Endothelial cell of umbilical vein (primary cell): Measurements from ENCODE around the gene NPDC1. TPM values are rescaled to one million over a fixed set of nuclear protein-coding genes. Genes with fewer than 3 reads are reported as not detected.

Experiments used
- BruUV-seq: library from RNA; stranded (reverse); fragments of 400-500 nt; replicated peaks from 2 replicates; lab custom pipeline; 2021; lab: Mats Ljungman, UMichigan
- CTCF ChIA-PET: fragments of 300-600, 350-600 bp; sonication (Branson Sonifier 250); formaldehyde crosslinking; loops from one replicate; lab custom pipeline; 2021; ENCODE audit warnings: antibody characterized with exemption, inconsistent platforms; lab: Charles Lee
- POLR2A ChIA-PET: fragments of 300-600, 350-600 bp; sonication (Branson Sonifier 250); formaldehyde crosslinking; loops from one replicate; lab custom pipeline; 2021; ENCODE audit warnings: antibody characterized with exemption, inconsistent platforms; lab: Charles Lee
- DNase-seq: peaks from one replicate; pipeline ENCODE4 v3.0.0-alpha.2; 2011; ENCODE audit warnings: low read depth, low spot score
- FAIRE-seq: peaks from 2 replicates; lab custom pipeline; 2011; peaks lifted over from hg19 to GRCh38; lab: Jason Lieb, UNC
- H2AFZ ChIP-seq: 2 replicates; pipeline ENCODE4 v1.6.0; 2012; ENCODE audit warnings: low read depth, low read length, control low read depth, inconsistent platforms
- H3K27ac ChIP-seq: 2 replicates; pipeline ENCODE4 v1.5.1; 2011; ENCODE audit warnings: low read depth, mild to moderate bottlenecking, control low read depth, low read length, moderate library complexity; ENCODE audit not compliant: insufficient read depth
- H3K27me3 ChIP-seq, 2 experiments: 2 replicates each; pipeline versions ENCODE4 v1.6.0 to v1.6.1; 2011; ENCODE audit warnings: low read length in 2 of 2, mixed read lengths in 1 of 2; ENCODE audit not compliant: control insufficient read depth in 2 of 2, insufficient read depth in 2 of 2
- H3K36me3 ChIP-seq, 2 experiments: 2 replicates in 1 of 2; 3 replicates in 1 of 2; pipeline ENCODE4 v1.5.1; 2011; ENCODE audit warnings: low read length in 2 of 2, mild to moderate bottlenecking in 1 of 2, moderate library complexity in 1 of 2; ENCODE audit not compliant: control insufficient read depth in 2 of 2, insufficient read depth in 2 of 2; ENCODE audit errors: extremely low read depth in 1 of 2
- H3K4me1 ChIP-seq: 3 replicates; pipeline ENCODE4 v1.5.1; 2011; ENCODE audit warnings: mild to moderate bottlenecking, low read length; ENCODE audit not compliant: control insufficient read depth, insufficient read depth; ENCODE audit errors: extremely low read depth
- H3K4me2 ChIP-seq: 2 replicates; pipeline ENCODE4 v1.6.1; 2011; ENCODE audit warnings: low read length, control low read depth, mixed read lengths; ENCODE audit not compliant: insufficient read depth
- H3K4me3 ChIP-seq, 3 experiments: fragments of 200-600 bp in 1 of 3; sonication (generic), shearing (Covaris generic) in 1 of 3; replicated peaks in 1 of 3; 2 replicates each; pipeline ENCODE4 v1.5.1; 2011 to 2016; ENCODE audit warnings: control low read depth in 3 of 3, low read length in 3 of 3, mild to moderate bottlenecking in 2 of 3, inconsistent platforms in 1 of 3, low read depth in 1 of 3, moderate library complexity in 1 of 3; ENCODE audit not compliant: insufficient read depth in 1 of 3
- H3K79me2 ChIP-seq: 2 replicates; pipeline ENCODE4 v1.6.0; 2012; ENCODE audit warnings: low read length, inconsistent platforms; ENCODE audit not compliant: control insufficient read depth, insufficient read depth
- H3K9ac ChIP-seq: replicated peaks from 2 replicates; pipeline ENCODE3; 2011; ENCODE audit warnings: low read length, control low read depth; ENCODE audit not compliant: insufficient read depth; ENCODE audit errors: extremely low read depth
- H3K9me1 ChIP-seq: replicated peaks from 3 replicates; pipeline ENCODE4 v1.6.0; 2011; ENCODE audit warnings: mild to moderate bottlenecking, low read length; ENCODE audit not compliant: control insufficient read depth, insufficient read depth; ENCODE audit errors: extremely low read depth
- H3K9me3 ChIP-seq: replicated peaks from 2 replicates; pipeline ENCODE4 v1.5.1; 2012; ENCODE audit warnings: low read length, inconsistent platforms; ENCODE audit not compliant: control insufficient read depth, insufficient read depth
- H4K20me1 ChIP-seq: replicated peaks from 2 replicates; pipeline ENCODE3; 2011; ENCODE audit warnings: mild to moderate bottlenecking, low read length; ENCODE audit not compliant: control insufficient read depth, insufficient read depth; ENCODE audit errors: extremely low read depth
- EZH2 ChIP-seq: IDR thresholded peaks from 2 replicates; pipeline ENCODE4 v1.6.1; 2012; ENCODE audit warnings: borderline replicate concordance, low read depth, mild to moderate bottlenecking, moderate library complexity, low read length, inconsistent platforms; ENCODE audit not compliant: severe bottlenecking
- FOS ChIP-seq: IDR thresholded peaks from 2 replicates; pipeline ENCODE4 v1.6.1; 2011; ENCODE audit warnings: mild to moderate bottlenecking, low read length, moderate library complexity, borderline replicate concordance; ENCODE audit not compliant: insufficient read depth
- GATA2 ChIP-seq: IDR thresholded peaks from 2 replicates; pipeline ENCODE4 v1.7.0; 2011; ENCODE audit warnings: low read depth, mild to moderate bottlenecking, moderate library complexity, mixed read lengths, low read length; ENCODE audit not compliant: insufficient read length, insufficient read depth
- JUN ChIP-seq: IDR thresholded peaks from 2 replicates; pipeline ENCODE4 v1.6.1; 2011; ENCODE audit warnings: borderline replicate concordance, low read depth; ENCODE audit not compliant: insufficient read length, insufficient read depth
- MYC ChIP-seq: IDR thresholded peaks from one replicate; pipeline ENCODE4 v1.6.1; 2011; ENCODE audit warnings: mild to moderate bottlenecking, low read depth, low read length
- POLR2A ChIP-seq: IDR thresholded peaks from 2 replicates; pipeline ENCODE4 v1.6.1; 2012; ENCODE audit warnings: low read depth, mild to moderate bottlenecking, control low read depth, low read length
- POLR2AphosphoS5 ChIP-seq: IDR thresholded peaks from 2 replicates; pipeline ENCODE4 v1.6.1; 2012; ENCODE audit warnings: low read depth, mild to moderate bottlenecking, control low read depth, low read length, moderate library complexity; ENCODE audit not compliant: insufficient read depth
- dilution Hi-C: fragments of 300-500 bp; cut with MboI; formaldehyde crosslinking; loops from one replicate; pipeline ENCODE4 v1.15.0; 2019; ENCODE audit warnings: low sequenced_read_pairs; ENCODE audit not compliant: extremely low pct_ligation_motif_present
- intact Hi-C: fragments of 100-400 bp; cut with micrococcal nuclease; formaldehyde crosslinking; loops from one replicate; pipeline ENCODE4 v1.10.0; 2022
- polyA plus RNA-seq, 4 experiments: library from polyadenylated mRNA; depleted of rRNA in 3 of 4; stranded (reverse) in 3 of 4; unstranded in 1 of 4; fragments of >200 nt; gene quantifications; 2 replicates each; pipeline versions ENCODE4 v1.2.1 to v1.2.3, GENCODE V29; 2011 to 2012; ENCODE audit warnings: missing spikeins in 1 of 4
- total RNA-seq: library from RNA; stranded (reverse); gene quantifications from 2 replicates; pipeline ENCODE4 v1.2.3, GENCODE V29; 2021
- TF ChIP-seq, protein P1 (sequence below), 2 donors: IDR thresholded peaks; 1 replicate in 1 of 2; 2 replicates in 1 of 2; pipeline ENCODE4 v1.5.1; 2011; ENCODE audit warnings: low read length in 2 of 2, mild to moderate bottlenecking in 2 of 2, moderate library complexity in 2 of 2, control low read depth in 1 of 2, inconsistent platforms in 1 of 2, low read depth in 1 of 2; ENCODE audit not compliant: insufficient read depth in 1 of 2; ENCODE audit errors: extremely low read depth in 1 of 2
- TF ChIP-seq, protein P2 (sequence below): IDR thresholded peaks from 2 replicates; pipeline ENCODE4 v1.6.1; 2011; ENCODE audit not compliant: insufficient read depth, insufficient read length

NPDC1 gene
- total and polyA plus RNA-seq, 2 donors (not counting 3 experiments of a cell fraction or from before 2014, with no cell fraction given) = 115 to 181 TPM

DNA sequence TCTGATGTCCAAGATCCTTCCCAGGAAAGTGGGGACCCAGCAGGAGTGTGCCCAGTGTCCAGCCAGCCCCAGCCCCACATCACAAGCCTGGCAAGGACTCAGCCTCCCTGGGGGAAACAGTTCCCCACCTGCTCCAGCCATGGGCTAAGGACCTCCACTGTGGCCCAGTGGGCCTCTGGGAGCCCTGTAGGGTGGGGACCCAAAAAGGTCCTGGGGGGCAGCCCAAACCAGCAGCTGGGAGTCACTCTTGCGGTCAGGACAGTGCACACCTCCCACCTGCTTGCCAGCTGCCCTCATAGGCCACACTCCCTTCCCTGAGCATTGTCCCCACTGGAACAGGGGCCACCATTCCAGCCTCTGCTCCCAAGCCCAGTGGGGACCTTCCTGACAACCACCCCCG is 19.6 kb downstream of the NPDC1 start:
- Histone ChIP-seq H3K27ac (no peak overlapping the region), H3K4me1 (peaks cover 12% of the 10 kb centered on the region), H3K27me3 (no peaks in the 10 kb centered on the region), H2AFZ (no peak overlapping the region), H3K4me2 (no peak overlapping the region), H4K20me1 (no peaks in the 10 kb centered on the region), H3K36me3 (no peaks in the 10 kb centered on the region), H3K9me3 (no peaks in the 10 kb centered on the region), H3K79me2 (no peaks in the 10 kb centered on the region), H3K9me1 (no peaks in the 10 kb centered on the region), H3K4me3 (no peak overlapping the region), H3K9ac (no peak overlapping the region)
- TF ChIP-seq EZH2 = no peak
- TF ChIP-seq MYC = no peak
- TF ChIP-seq GATA2 = no peak
- TF ChIP-seq POLR2A = no peak
- TF ChIP-seq, protein P1, sequence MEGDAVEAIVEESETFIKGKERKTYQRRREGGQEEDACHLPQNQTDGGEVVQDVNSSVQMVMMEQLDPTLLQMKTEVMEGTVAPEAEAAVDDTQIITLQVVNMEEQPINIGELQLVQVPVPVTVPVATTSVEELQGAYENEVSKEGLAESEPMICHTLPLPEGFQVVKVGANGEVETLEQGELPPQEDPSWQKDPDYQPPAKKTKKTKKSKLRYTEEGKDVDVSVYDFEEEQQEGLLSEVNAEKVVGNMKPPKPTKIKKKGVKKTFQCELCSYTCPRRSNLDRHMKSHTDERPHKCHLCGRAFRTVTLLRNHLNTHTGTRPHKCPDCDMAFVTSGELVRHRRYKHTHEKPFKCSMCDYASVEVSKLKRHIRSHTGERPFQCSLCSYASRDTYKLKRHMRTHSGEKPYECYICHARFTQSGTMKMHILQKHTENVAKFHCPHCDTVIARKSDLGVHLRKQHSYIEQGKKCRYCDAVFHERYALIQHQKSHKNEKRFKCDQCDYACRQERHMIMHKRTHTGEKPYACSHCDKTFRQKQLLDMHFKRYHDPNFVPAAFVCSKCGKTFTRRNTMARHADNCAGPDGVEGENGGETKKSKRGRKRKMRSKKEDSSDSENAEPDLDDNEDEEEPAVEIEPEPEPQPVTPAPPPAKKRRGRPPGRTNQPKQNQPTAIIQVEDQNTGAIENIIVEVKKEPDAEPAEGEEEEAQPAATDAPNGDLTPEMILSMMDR (IDR thresholded peaks at IDR 0.05; ENCODE audit: extremely low read depth in 1 of 2, insufficient read depth in 1 of 2, low read depth in 1 of 2, low read length in 2 of 2) = no peak
- no peak for TF ChIP-seq FOS
- TF ChIP-seq, protein P2, sequence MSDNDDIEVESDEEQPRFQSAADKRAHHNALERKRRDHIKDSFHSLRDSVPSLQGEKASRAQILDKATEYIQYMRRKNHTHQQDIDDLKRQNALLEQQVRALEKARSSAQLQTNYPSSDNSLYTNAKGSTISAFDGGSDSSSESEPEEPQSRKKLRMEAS = no peak
- no peak for TF ChIP-seq POLR2AphosphoS5
- TF ChIP-seq JUN = no peak
- no peak for FAIRE-seq
- intact Hi-C loops (no loop called here), dilution Hi-C loops (no loop called here)
- no peak for DNase-seq
- CTCF ChIA-PET = interaction anchor here (1.5 to 4.5 kb wide), 4 partner anchors 9 to 249 kb away, joined by 3 to 28 read pairs (median 10); no protein-coding TSS in a partner anchor
- POLR2A ChIA-PET = no interaction called here
- no TSS peak for BruUV-seq
